Superior temporal gyrus (tissue), 1 donor: ENCODE data around the gene CYP24A1.

Experiments
- DNase-seq: peaks from one replicate; pipeline ENCODE4 v3.0.0-alpha.2; 2016; ENCODE audit errors: extremely low spot score

Gene CYP24A1

GRCh38 chr20:54156981-54157835 is 16.6 kb downstream of the CYP24A1 start:
- DNase-seq, result no peak

DNA sequence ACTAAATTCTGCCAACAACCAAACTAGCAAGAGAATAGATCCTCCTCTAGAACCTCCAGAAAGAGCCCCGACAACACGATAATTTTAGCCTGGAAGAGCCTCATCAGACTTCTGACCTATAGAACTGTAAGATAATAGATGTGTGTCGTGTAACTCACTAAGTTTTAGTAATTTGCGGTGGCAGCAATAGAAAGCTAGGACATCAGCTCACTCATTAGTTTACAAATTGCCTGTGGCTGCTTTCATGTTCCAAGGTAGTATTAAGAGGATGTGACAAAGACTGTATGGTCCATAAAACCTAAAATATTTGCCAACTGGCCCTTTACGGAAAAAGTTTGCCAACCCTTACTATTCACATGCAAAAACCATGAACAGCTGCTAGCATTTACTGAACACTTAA is 17.3 kb downstream of the CYP24A1 start:
- DNase-seq, result no peak

GRCh38 chr20:54155736-54156317 is 18.0 kb downstream of the CYP24A1 start:
- DNase-seq, result no peak

DNA sequence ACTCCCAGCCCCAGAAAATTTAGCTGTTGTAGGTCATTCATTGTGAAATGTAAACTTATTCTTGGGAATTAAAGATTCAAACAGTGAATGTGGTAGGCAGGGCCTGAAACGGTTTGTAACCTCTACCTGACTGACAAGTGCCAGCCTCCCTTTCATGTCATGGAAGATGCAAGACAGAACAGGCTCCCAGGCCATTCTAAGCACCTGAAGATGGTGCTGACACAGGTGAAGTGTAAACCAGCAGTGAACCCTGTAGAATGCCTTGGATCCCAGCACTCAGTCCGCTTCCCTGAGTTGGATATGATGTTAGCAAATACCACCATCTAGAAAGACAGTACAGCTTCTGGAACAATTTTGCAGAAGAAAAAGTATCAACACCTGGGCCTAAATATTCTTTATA is 19.3 kb downstream of the CYP24A1 start:
- DNase-seq, result no peak

GRCh38 chr20:54153847-54154246 is 19.9 kb downstream of the CYP24A1 start:
- no peak for DNase-seq

DNA sequence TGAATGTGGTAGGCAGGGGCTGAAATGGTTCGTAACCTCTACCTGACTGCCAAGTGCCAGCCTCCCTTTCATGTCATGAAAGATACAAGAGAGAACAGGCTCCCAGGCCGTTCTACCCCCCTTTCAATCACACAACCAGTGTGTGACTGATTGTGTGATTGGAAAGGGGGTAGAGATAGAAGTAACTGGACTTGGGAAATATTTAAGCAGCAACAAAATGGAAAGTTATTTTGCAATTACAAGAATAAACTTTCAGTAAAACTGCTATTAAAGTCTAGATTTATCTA is 20.8 kb downstream of the CYP24A1 start:
- DNase-seq, result no peak

GRCh38 chr20:54152227-54153040 is 21.4 kb downstream of the CYP24A1 start:
- DNase-seq, result no peak

DNA sequence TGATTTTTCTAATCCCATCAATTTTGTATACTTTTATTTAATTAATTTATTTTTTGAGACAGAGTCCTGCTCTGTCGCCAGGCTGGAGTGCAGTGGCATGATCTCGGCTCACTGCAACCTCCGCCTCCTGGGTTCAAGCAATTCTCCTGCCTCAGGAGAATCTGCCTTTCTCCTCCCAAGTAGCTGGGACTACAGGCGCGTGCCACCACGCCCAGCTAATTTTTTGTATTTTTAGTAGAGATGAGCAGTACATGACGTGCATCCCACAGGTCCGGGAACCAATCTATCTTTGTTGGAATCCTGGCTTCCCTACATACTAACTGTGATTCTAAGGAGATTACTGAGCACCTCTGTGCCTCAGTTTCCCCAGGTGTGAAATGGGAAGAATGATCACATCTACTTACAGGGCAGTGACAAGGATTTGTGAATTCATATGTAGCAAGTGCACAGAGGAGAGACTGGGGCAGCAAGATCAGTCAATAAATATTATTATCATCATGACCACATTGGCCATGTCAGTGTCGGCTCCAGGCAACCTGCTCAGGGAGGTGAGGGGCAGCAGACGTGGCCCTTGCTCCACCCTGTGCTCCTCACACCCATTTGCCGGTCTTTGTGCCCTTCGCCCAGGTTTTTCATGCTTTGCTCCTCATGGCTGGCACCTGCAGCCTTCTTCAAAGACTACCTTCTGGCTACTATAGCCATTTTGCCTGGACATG is 22.1 kb downstream of the CYP24A1 start:
- no peak for DNase-seq

DNA sequence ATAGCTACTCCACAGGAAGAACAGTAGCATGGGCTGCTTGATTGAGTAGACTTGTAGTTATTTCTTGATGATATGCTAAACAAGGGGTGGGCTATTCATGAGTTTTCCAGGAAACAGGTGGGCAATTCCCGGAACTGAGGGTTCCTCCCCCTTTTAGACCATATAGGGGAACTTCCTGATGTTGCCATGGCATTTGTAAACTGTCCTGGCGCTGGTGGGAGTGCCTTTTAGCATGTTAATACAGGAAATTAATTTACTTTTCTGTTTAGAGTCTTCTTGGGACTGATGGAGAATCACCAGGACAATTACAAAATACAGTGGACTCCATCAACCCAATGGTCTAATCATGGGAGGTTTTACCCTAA is 22.7 kb downstream of the CYP24A1 start:
- no peak for DNase-seq

- DNase-seq, result no peak
Measured at GRCh38 chr20:54149765-54150264, 24.0 kb downstream of the CYP24A1 start.

GRCh38 chr20:54148947-54149764 is 24.6 kb downstream of the CYP24A1 start:
- no peak for DNase-seq

DNA sequence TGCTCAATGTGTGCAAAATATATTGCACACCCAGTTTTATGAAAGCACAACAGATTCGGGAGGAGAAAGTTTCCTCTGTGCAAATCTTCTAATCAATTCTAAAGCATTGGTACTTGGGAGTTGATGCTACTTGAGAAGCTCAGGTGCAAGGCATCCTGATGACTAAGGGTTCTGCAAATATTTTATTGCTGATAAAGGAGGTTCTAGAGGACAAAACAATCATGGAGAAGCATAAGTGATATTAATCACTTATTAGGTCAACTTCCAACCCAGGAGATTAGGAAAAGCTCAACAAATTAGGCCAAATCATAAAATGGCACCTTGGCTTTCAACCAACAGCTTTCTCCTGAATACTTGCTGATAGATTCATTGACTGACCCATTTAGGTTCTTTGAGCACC is 27.1 kb downstream of the CYP24A1 start:
- no peak for DNase-seq

DNA sequence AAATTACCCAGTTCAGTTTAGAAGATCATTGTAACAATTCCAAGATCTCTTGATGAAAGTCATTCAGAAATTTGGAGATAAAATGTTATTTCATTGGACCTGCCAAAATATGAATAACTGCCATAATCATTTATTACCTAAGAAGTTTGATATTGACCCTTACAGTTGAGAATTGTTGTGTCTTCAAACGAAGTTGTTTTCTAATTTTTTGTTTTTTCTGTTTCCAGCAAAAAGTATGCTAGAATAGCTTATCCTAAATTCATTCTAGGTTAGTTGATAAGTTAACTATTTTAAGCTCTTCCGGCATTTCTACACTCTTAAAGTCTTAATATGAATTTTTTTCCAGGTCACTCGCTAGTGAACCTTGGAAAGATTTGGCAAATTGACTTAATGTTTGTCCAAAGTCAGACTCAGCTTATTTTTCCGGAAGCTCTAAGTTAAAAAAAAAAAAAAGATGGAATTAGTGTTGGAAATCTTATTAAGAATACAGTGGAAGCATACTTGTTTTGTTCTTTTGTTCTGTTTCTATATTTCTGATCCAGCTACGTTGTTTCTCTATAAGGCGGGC is 28.9 kb downstream of the CYP24A1 start:
- DNase-seq, result no peak

DNA sequence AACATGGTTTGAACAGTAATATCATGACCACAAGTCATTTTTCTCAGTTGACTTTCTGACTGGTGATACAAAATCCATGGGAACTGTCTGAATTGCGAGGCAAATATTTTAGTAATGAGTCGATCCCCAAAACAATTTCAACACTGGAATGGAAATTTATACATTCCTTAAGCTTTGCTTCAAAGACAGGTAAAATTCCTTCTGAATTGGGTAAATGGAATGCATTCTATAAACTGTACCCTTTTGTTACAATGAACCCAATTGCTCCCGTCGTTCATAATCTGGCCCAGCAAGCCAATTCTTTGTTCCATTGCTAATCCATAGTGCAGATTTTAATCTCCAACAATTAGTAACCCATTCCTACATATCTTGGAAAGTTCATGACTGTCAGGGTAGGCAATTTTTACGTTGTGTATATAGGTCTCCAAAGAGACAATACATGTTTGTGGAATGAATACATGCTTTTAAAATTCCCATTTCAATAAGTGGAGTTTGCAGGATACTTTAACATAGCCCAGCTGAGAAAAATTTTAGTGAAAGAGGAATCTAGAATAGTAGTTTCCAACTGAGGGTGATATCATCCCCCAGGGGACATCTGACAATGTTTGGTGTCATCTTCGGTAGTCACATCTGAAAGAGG is 32.7 kb downstream of the CYP24A1 start:
- DNase-seq, result no peak

- DNase-seq, result no peak
Measured at GRCh38 chr20:54140486-54140885, 33.3 kb downstream of the CYP24A1 start.

DNA sequence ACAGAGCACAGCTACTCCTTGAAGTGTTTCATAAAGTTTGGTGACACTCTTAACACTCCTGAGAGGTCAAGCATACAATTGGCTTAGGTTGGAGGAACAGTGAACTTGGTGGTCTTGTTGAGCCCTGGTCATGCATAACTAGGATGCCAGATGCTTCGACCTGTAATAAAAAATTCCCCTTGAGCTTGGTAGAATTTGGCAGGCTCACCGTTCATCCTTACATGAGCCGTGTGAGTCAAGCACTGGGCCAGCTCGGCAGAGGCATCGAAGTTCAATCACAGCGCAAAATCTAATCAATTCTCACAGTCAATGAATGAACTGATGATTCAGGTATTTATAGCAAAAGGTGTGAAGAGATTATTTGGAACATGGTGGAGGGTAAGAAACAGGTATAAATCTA is 33.7 kb downstream of the CYP24A1 start:
- DNase-seq, result no peak

DNA sequence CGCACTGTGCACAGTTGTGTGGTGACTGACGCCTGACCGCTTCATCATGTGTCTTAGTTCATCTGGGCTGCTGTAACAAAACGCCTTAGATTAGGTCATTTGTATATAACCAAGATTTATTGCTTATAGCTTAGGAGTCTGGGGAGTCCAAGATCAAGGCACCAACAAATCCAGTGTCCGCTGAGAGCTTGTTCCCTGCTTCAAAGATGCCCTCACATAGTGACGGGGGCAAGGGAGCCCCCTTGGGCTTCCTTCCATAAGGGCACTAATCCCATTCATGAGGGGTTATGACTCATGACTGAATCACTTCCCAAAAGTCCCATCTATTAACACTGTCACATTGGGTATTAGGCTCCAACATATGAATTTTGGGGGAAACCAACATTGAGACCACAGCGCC is 34.6 kb downstream of the CYP24A1 start:
- no peak for DNase-seq

GRCh38 chr20:54138427-54138826 is 35.4 kb downstream of the CYP24A1 start:
- DNase-seq, result no peak

DNA sequence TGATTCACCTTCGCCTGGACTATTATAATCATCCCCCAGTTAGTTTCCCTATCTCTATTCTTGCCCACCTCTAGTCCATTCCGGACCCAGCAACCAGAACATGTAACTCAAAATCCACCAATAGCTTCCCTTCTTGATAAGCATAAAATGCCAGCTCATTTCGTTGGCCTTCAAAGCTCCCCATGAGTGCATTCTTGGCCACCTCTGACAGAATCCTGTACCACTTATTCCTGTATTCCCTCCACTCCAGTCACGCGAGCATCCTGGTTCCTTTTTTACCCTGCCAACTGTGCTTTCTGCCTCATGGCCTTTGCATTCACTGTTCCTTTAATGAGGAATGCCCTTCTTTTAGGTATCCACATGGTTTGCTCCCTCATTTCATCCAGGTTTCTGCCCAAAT is 36.7 kb downstream of the CYP24A1 start:
- DNase-seq, result no peak

DNA sequence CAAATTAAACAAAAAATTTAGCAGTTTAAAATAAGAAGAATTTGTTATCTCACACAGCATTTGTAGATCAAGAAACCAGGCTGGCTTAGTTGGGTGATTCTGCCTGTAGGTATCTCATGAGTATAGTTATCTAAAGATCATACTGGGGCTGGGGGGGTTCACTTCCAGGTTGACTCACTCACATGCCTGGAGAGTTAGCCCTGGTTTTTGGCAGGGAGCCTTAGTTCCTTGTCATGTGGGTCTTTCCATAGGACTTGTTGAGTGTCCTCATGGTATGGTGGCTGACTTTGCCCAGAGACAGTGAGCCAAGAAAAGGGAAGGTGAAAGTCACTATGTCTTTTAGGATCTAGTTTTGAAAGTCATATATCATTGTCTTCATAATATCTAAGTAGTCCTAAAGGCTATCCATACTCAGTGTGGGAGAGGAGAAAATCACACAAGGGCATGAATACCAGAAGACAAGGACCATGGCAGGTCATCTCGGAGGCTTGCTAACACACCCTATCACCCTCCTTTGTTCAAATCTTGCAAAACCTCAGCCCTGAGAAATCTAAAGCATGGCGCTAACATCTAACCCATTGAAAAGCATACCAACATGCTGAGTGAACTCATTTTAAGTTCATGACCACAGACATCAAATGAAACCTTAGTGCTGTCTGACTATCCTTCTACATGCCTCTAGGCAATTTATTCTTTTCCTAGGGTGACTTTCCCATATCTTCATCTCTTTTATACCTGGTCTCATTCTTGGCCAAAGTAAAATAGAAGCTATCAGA is 39.2 kb downstream of the CYP24A1 start:
- DNase-seq, result no peak
